ENCODE results near the gene TFDP2.

Gene TFDP2

GRCh38 chr3:141942006-141942405 is 207.3 kb downstream of the TFDP2 start:
- Histone ChIP-seq H3K4me3 (ENCODE audit: low read depth, low read length) (no peak overlapping the region), H3K27me3 (ENCODE audit: control insufficient read depth, insufficient read depth, low read length) (no peaks in the 10 kb centered on the region), H3K36me3 (ENCODE audit: control insufficient read depth, insufficient read depth, low read length) (no peaks in the 10 kb centered on the region), H3K9ac (ENCODE audit: low read depth, low read length) (no peak overlapping the region), H3K4me1 (ENCODE audit: control insufficient read depth, insufficient read depth, low read length) (peaks cover 6% of the 10 kb centered on the region; the same call in 1 of the 2 replicates), H3K27ac (ENCODE audit: low read depth, low read length) (no peak overlapping the region), H3K9me3 (ENCODE audit: control insufficient read depth, insufficient read depth, low read length) (no peaks in the 10 kb centered on the region)

GRCh38 chr3:141941093-141941492 is 208.3 kb downstream of the TFDP2 start:
- H3K27ac ChIP-seq (ENCODE audit: low read depth, low read length), result no peak overlapping the region
- H3K4me1 ChIP-seq (ENCODE audit: control insufficient read depth, insufficient read depth, low read length), result peaks cover 6% of the 10 kb centered on the region; the same call in 1 of the 2 replicates
- no peaks in the 10 kb centered on the region for H3K36me3 ChIP-seq (ENCODE audit: control insufficient read depth, insufficient read depth, low read length)
- H3K9ac ChIP-seq (ENCODE audit: low read depth, low read length), result no peak overlapping the region
- no peak overlapping the region for H3K4me3 ChIP-seq (ENCODE audit: low read depth, low read length)
- no peaks in the 10 kb centered on the region for H3K27me3 ChIP-seq (ENCODE audit: control insufficient read depth, insufficient read depth, low read length)
- no peaks in the 10 kb centered on the region for H3K9me3 ChIP-seq (ENCODE audit: control insufficient read depth, insufficient read depth, low read length)

- no peak overlapping the region for H3K27ac ChIP-seq (ENCODE audit: low read depth, low read length)
These were observed 209.1 kb downstream of the TFDP2 start for GRCh38 chr3:141940194-141940776.

GRCh38 chr3:141939759-141940158 is 209.6 kb downstream of the TFDP2 start:
- Histone ChIP-seq H3K36me3 (ENCODE audit: control insufficient read depth, insufficient read depth, low read length) (no peaks in the 10 kb centered on the region), H3K9ac (ENCODE audit: low read depth, low read length) (no peak overlapping the region), H3K27me3 (ENCODE audit: control insufficient read depth, insufficient read depth, low read length) (no peaks in the 10 kb centered on the region), H3K4me1 (ENCODE audit: control insufficient read depth, insufficient read depth, low read length) (peaks cover 6% of the 10 kb centered on the region; the same call in 1 of the 2 replicates), H3K9me3 (ENCODE audit: control insufficient read depth, insufficient read depth, low read length) (no peaks in the 10 kb centered on the region), H3K27ac (ENCODE audit: low read depth, low read length) (no peak overlapping the region), H3K4me3 (ENCODE audit: low read depth, low read length) (no peak overlapping the region)

More at GRCh38 chr3:141940194-141940776, 209.1 kb downstream of the TFDP2 start:
- Histone ChIP-seq H3K9ac (ENCODE audit: low read depth, low read length) (no peak overlapping the region), H3K4me1 (ENCODE audit: control insufficient read depth, insufficient read depth, low read length) (peaks cover 6% of the 10 kb centered on the region; the same call in 1 of the 2 replicates), H3K36me3 (ENCODE audit: control insufficient read depth, insufficient read depth, low read length) (no peaks in the 10 kb centered on the region), H3K4me3 (ENCODE audit: low read depth, low read length) (no peak overlapping the region), H3K27me3 (ENCODE audit: control insufficient read depth, insufficient read depth, low read length) (no peaks in the 10 kb centered on the region), H3K9me3 (ENCODE audit: control insufficient read depth, insufficient read depth, low read length) (no peaks in the 10 kb centered on the region)

- H3K4me1 ChIP-seq (ENCODE audit: control insufficient read depth, insufficient read depth, low read length), result peaks cover 6% of the 10 kb centered on the region; the same call in 1 of the 2 replicates
- no peak overlapping the region for H3K9ac ChIP-seq (ENCODE audit: low read depth, low read length)
- H3K27ac ChIP-seq (ENCODE audit: low read depth, low read length), result no peak overlapping the region
These were observed 211.3 kb downstream of the TFDP2 start for GRCh38 chr3:141938011-141938500.

GRCh38 chr3:141934354-141934753 is 215.0 kb downstream of the TFDP2 start:
- Histone ChIP-seq H3K4me1 (ENCODE audit: control insufficient read depth, insufficient read depth, low read length) (peaks cover 6% of the 10 kb centered on the region; the same call in 1 of the 2 replicates), H3K36me3 (ENCODE audit: control insufficient read depth, insufficient read depth, low read length) (no peaks in the 10 kb centered on the region), H3K9ac (ENCODE audit: low read depth, low read length) (no peak overlapping the region), H3K27me3 (ENCODE audit: control insufficient read depth, insufficient read depth, low read length) (no peaks in the 10 kb centered on the region), H3K9me3 (ENCODE audit: control insufficient read depth, insufficient read depth, low read length) (no peaks in the 10 kb centered on the region), H3K4me3 (ENCODE audit: low read depth, low read length) (no peak overlapping the region), H3K27ac (ENCODE audit: low read depth, low read length) (no peak overlapping the region)

More at GRCh38 chr3:141938011-141938500, 211.3 kb downstream of the TFDP2 start:
- Histone ChIP-seq H3K9me3 (ENCODE audit: control insufficient read depth, insufficient read depth, low read length) (no peaks in the 10 kb centered on the region), H3K4me3 (ENCODE audit: low read depth, low read length) (no peak overlapping the region), H3K36me3 (ENCODE audit: control insufficient read depth, insufficient read depth, low read length) (no peaks in the 10 kb centered on the region), H3K27me3 (ENCODE audit: control insufficient read depth, insufficient read depth, low read length) (no peaks in the 10 kb centered on the region)

- Histone ChIP-seq H3K9me3 (ENCODE audit: control insufficient read depth, insufficient read depth, low read length) (no peaks in the 10 kb centered on the region), H3K4me3 (ENCODE audit: low read depth, low read length) (no peak overlapping the region), H3K27me3 (ENCODE audit: control insufficient read depth, insufficient read depth, low read length) (no peaks in the 10 kb centered on the region), H3K9ac (ENCODE audit: low read depth, low read length) (no peak overlapping the region), H3K27ac (ENCODE audit: low read depth, low read length) (peak overlapping the region; percentile 4), H3K36me3 (ENCODE audit: control insufficient read depth, insufficient read depth, low read length) (no peaks in the 10 kb centered on the region), H3K4me1 (ENCODE audit: control insufficient read depth, insufficient read depth, low read length) (peaks cover 6% of the 10 kb centered on the region; the same call in 1 of the 2 replicates)
These were observed 215.7 kb downstream of the TFDP2 start for GRCh38 chr3:141933421-141934300.

GRCh38 chr3:141930801-141931200 is 218.5 kb downstream of the TFDP2 start:
- no peak overlapping the region for H3K4me3 ChIP-seq (ENCODE audit: low read depth, low read length)
- H3K9me3 ChIP-seq (ENCODE audit: control insufficient read depth, insufficient read depth, low read length), result no peaks in the 10 kb centered on the region
- peaks cover 22% of the 10 kb centered on the region for H3K36me3 ChIP-seq (ENCODE audit: control insufficient read depth, insufficient read depth, low read length)
- no peaks in the 10 kb centered on the region for H3K4me1 ChIP-seq (ENCODE audit: control insufficient read depth, insufficient read depth, low read length)
- H3K9ac ChIP-seq (ENCODE audit: low read depth, low read length), result no peak overlapping the region
- no peak overlapping the region for H3K27ac ChIP-seq (ENCODE audit: low read depth, low read length)
- no peaks in the 10 kb centered on the region for H3K27me3 ChIP-seq (ENCODE audit: control insufficient read depth, insufficient read depth, low read length)

- no peaks in the 10 kb centered on the region for H3K27me3 ChIP-seq (ENCODE audit: control insufficient read depth, insufficient read depth, low read length)
- H3K4me1 ChIP-seq (ENCODE audit: control insufficient read depth, insufficient read depth, low read length), result no peaks in the 10 kb centered on the region
- no peaks in the 10 kb centered on the region for H3K9me3 ChIP-seq (ENCODE audit: control insufficient read depth, insufficient read depth, low read length)
- H3K9ac ChIP-seq (ENCODE audit: low read depth, low read length), result no peak overlapping the region
- H3K36me3 ChIP-seq (ENCODE audit: control insufficient read depth, insufficient read depth, low read length), result peaks cover 33% of the 10 kb centered on the region
- H3K4me3 ChIP-seq (ENCODE audit: low read depth, low read length), result no peak overlapping the region
- no peak overlapping the region for H3K27ac ChIP-seq (ENCODE audit: low read depth, low read length)
These were observed 219.9 kb downstream of the TFDP2 start for GRCh38 chr3:141929341-141929995.

GRCh38 chr3:141928631-141929270 is 220.6 kb downstream of the TFDP2 start:
- no peaks in the 10 kb centered on the region for H3K4me1 ChIP-seq (ENCODE audit: control insufficient read depth, insufficient read depth, low read length)
- H3K27ac ChIP-seq (ENCODE audit: low read depth, low read length), result no peak overlapping the region
- no peak overlapping the region for H3K9ac ChIP-seq (ENCODE audit: low read depth, low read length)
- H3K9me3 ChIP-seq (ENCODE audit: control insufficient read depth, insufficient read depth, low read length), result no peaks in the 10 kb centered on the region
- no peak overlapping the region for H3K4me3 ChIP-seq (ENCODE audit: low read depth, low read length)
- no peaks in the 10 kb centered on the region for H3K27me3 ChIP-seq (ENCODE audit: control insufficient read depth, insufficient read depth, low read length)
- H3K36me3 ChIP-seq (ENCODE audit: control insufficient read depth, insufficient read depth, low read length), result peaks cover 36% of the 10 kb centered on the region

Data from HUES48 (cell line).